HG03139 (cell line): ENCODE data around the gene C1orf115.
A peak's percentile ranks its signal among the peaks of the same experiment; 100 is the strongest.
"Not testable (repeated sequence)": the region's sequence is repeated elsewhere in the genome, so short reads cannot be mapped to it uniquely, and the experiment has no call there.

Experiments used
- ATAC-seq: cut with Tn5 transposase; IDR thresholded peaks from one replicate; pipeline ENCODE4 v1.9.1; 2021; ENCODE audit not compliant: unreplicated experiment

Gene C1orf115, protein sequence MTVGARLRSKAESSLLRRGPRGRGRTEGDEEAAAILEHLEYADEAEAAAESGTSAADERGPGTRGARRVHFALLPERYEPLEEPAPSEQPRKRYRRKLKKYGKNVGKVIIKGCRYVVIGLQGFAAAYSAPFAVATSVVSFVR

DNA sequence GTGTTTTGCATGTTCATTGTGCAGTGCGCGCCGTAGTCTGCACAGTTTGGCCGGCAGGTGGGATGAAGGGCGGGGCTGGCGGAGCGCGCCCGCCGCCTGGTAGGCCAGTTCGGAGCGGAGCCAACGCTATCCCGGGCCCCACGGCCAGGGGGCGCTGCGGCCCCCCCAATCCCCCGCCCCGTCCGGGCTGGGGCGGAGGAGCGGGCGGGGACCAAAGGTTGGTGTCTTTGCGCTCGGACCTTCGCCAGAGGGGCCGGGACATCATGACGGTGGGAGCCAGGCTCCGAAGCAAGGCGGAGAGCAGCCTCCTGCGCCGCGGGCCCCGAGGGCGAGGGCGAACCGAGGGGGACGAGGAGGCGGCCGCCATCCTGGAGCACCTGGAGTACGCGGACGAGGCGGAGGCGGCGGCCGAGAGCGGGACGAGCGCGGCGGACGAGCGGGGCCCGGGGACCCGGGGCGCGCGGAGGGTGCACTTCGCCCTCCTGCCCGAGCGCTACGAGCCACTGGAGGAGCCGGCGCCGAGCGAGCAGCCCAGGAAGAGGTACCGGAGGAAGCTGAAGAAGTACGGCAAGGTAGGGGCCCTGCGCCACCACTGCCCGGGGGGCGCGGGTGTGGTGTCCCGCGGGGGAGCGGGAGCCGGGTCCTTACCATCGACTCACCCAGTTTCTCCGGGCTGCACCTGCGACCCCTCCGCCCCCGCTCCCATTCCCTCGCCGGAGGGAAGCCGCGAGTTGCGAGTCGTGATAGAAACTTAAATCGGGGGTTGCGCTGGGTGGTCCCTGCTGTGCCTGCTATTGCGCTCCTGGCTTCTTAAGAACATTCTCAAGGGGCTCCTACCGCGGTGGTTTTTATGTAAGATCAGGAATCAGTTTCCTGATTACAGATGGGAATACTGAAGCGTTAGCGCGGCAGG, at the start of gene C1orf115:
TSS of gene C1orf115 (plus strand) at position 224 of the 913 bp plus-strand sequence. CDS start at position 264, 40 bp downstream.
- ATAC-seq, result peak; percentile 97

DNA sequence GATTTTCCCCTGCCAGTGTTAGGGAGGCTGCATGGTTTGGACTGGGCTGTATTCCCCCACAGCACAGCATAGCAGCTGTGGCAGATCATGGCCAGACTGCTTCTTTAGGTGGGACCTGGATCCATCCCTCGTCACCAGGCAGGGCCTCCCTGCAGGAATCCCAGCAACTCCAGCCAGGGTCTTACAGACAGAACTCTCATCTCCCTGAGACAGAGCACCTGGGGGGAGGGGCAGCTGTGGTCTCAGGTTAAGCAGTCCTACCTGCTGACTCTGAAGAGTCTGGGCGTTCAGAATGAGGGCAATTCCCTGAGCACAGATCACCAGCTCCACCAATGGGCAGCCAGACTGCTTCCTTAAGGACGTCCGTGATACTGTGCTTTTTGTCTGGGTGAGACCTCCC, 47.9 kb upstream of the C1orf115 start:
- ATAC-seq, result no peak

DNA sequence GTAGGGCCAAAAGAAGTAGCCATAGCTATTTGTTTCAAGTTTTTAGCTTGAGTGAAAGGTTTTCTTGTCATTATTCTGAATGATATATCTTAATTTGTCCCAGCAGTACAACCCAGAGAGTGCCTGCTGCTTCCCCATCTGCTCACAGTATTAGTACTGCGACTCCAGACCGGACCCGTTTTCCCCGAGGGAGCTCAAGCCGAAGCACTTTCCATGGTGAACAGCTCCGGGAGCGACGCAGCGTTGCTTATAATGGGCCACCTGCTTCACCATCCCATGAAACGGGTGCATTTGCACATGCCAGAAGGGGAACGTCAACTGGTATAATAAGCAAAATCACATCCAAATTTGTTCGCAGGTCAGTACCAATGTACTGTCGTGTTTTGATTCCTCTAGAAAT, 37.2 kb upstream of the C1orf115 start:
- ATAC-seq, result no peak

DNA sequence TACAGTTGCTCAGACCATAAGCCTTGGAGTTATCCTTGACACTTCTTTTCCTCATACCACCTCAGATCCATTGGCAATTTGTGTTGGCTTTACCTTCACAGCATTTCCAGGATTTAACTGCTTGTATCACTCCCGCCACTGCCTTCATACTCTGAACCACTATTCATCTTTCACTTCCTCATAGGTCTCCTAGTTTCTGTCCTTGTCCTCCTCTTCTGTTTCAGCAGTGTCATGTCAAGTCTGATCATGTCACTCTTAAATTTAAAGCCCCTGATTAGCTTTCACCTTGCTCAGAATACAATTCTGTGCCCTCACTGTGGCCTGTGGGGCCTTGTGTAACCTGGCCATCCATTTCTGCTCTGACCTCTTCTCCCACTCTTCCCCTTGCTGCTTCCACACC, 34.7 kb upstream of the C1orf115 start:
- ATAC-seq, result peak; percentile 77

DNA sequence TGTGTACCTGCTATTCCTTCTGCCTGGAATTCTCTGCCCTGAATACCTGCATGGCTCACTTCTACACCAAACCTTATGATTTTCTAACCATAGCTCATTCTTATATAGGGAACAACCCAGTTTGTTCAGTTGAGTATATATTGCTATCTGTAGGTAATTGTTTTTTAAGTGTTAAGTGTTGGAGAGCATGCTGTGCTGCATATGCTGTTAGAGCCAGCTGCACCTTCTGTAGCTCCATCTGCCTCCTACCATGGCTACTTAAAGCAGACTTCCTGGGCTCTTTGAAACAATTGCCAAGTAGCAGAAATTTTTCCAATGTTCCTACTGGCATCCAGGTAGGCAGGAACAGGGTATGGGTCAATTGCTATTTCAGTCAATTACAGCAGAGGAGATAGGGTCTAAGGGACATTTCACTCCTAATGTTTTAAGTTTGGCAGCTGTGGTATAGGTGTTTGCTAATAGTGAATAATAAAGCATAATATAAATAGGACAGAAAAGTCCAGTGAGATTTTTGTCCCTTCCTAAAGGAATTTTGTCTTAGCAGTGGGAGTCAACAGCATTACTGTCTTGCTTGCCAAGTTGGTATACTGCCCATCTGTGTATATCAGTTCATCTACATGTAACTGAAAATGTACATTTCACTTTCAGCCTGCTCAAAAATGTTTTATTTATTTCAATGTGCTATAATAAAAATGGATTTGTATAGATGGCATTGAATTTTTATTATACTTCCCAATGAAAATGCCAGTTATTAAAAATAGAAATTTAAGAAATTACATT, 34.0 kb upstream of the C1orf115 start:
- no peak for ATAC-seq

DNA sequence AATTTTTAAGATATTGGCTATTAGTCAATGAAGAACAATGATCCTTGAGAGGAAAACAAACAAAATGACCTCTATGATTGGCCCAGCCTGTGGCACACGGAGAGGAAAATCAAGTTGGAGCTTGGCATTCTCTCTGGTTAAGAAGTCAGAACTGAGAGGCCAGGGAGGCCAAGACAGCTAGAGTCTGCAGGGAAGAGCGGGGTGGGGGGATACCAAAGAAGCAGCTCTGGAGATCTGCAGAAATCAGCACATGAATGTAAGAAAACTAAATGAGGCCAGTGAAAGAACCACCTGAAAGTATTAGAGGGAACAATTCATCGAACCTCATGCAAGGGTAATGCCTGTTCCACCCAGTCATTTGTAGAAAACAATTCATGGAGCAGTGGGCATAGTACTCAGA, 23.8 kb upstream of the C1orf115 start:
- ATAC-seq, result no peak

DNA sequence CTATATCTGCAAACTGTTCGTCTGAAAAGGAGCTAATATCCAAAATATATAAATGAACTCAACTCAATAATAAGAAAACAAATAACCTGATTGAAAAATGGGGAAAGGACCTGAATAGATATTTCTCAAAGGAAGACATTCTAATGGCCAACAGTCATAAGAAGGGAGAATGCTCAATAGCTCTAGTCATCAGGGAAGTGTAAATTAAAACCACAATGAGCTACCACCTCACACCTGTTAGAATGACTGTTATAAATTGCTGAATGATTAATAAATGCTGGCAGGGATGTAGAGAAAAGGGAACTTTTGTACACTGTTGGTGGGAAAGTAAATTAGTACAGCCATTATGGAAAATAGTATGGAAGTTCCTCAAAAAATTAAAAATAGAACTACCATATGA, 21.2 kb upstream of the C1orf115 start:
- no peak for ATAC-seq

DNA sequence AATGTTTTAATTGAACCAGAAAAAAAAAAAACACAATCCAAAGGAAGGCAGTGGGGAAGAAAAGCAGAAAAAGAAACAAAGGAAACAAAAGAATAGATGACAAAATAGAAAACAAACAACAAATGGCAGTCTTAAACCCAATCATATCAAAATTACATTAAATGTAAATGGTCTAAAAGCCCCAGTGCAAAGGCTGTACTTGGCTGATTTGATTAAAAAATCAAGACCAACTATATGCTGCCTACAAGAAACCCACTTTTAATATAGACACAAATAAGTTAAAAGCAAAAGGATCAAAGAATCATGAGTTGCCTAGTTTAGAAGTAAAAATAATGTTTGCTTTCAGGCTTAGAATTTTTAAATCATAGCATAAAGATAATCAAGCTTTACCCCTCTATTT, 19.8 kb upstream of the C1orf115 start:
- no peak for ATAC-seq

DNA sequence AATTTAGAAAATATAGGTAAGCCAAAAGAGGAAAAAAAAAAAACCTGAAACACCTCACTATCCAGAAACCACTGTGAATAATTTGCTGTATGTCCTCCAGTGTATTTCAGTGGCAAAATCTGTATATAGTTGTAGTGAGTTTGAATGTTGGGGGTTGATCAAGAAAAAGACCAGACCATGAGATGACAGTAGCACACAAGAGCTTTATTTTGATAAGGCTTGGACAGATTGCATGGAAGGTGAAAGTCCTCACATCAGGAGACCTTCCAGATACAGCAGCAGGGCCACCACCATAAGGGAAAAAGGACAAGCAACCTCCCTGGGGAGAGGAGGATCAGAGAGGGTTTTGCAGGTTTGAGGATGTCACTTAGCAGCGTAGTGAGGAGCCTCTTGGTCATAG, 16.2 kb upstream of the C1orf115 start:
- ATAC-seq, result no peak

DNA sequence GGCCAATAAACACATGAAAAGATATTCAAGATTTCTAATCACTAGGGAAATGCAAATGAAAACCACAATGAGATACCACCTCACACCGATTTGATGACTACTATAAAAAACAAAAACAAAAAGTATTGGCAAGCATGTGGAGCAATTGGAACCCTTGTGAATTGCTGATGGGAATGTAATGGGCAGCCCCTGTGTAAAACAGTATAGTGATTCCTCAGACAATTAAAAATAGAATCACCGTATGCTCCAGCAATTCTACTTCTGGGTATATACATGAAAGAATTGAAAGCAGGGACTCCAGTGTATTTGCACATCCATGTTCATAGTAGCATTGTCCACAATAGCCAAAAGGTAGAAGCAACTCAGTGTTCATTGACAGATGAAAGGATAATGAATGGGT, 12.9 kb upstream of the C1orf115 start:
- no peak for ATAC-seq

DNA sequence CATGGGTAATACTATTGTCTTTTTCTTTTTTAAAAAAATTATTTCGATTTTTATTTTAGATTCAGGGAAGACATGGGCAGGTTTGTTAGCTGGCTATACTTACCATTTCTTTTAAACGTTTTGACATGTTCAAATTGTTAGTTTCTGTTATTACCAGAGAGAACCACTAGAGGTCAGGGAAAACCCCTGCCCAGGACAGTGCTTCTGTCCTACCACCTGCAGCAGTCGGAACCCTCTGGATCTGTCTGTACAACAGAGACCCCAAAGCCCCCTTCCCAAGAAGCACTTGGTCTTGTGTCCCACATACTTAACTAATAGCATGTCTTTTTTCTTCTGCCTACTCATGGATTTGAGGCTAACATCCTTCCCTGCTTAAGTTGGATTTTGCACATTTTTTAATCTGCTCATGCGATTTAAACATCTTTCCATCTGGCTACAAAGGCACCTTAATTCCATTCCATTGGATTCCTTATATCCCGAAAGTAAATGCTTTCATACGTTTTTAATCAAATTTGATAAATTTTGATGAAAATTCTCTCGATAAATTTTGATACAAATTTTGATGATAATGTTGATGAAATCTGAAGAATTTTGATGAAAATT, 10.0 kb upstream of the C1orf115 start:
- ATAC-seq, result peak; percentile 91

DNA sequence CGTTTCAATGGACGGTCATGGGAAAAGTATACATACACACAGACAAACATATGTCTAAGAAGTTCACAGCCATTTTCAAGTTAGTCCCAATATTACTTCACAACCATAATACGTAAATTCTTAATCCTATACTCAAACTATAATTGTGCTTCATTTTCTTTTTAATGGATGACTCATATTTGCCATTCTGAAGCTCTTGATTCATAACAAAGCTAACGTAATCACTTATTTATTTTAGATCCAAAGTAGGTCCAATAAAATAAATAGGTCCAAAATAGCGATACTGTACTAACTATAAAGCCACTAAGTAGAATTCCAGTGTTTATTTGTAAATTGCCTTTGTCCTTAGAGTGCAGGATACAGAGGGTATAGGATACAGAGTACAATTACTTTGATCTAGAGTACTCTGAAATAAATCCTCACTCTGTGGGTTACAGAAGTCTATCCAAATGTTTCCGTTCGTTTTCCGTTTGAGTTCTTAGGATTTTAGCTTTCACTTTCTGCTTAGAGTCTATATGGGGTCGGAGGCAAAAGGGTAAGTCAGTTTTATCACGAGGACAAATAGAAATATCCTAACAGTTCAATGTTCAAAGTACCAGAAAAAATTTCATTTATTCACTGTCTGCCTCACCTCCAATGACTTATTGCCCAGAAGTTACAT, 8.8 kb upstream of the C1orf115 start:
- no peak for ATAC-seq

DNA sequence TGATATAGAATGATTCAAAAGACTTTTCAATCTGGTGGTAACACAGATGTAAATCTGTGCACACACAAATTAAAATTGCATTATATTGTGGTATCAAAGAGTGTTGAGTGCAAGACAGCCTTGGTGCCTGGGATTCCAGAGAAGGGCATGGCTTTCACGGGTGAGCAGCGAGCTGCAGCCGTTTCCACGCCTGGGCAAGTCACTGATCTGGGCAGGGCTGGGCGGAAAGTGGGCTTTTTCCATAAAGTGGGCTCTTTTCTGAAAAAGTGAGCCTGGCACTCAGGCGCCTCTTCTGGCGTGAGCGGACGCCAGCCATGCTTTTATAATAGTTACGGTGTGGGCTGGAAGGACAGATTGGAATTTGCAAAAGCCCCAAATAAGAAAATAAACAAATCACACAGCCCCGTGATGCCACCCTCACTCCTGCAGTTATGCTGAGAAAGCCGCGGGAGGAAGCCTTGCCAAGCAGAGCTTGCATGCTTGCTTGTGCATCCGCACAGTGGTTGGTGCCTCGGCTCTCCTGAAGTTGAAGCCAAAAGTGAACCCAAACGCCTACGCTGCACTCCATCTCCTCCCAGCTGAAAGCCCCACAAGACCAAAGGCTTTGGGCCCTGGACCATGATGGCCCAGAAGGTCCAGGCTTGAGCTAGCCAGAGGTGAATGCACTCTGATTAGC, 7.1 kb upstream of the C1orf115 start:
- ATAC-seq, result no peak

DNA sequence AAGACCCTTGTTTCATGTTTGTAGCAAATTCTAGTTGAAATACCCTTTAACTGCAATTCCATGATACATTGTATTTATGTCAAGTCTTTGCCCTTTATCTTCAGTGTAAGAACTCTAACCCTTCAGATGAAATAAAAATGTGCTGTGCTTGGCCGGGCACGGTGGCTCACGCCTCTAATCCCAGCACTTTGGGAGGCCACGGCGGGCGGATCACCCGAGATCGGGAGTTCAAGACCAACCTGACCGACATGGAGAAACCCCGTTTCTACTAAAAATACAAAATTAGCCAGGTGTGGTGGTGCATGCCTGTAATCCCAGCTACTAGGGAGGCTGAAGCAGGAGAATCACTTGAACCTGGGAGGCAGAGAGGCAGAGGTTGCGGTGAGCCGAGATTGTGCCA, 6.4 kb upstream of the C1orf115 start:
- ATAC-seq, result not testable (repeated sequence)

DNA sequence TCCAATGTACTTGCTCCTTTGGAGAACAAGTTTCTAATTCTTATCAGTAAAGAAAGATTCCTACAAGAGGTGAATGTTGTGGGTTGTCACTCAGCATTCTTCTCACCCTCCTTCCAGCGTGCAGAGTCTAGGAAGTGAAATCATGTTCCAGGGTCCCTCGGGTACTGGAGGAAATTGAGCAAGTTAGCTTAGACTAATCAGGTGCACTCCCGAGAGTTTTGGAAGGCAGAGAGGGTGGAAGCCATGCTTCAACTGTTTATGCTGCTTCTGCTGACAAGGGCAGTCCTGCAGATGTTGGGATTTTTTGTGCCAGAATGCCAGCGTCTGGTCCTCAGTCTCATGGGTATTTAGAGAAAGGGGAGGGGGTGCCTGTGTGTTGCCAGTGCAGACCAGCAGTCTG, 5.3 kb upstream of the C1orf115 start:
- ATAC-seq, result no peak

DNA sequence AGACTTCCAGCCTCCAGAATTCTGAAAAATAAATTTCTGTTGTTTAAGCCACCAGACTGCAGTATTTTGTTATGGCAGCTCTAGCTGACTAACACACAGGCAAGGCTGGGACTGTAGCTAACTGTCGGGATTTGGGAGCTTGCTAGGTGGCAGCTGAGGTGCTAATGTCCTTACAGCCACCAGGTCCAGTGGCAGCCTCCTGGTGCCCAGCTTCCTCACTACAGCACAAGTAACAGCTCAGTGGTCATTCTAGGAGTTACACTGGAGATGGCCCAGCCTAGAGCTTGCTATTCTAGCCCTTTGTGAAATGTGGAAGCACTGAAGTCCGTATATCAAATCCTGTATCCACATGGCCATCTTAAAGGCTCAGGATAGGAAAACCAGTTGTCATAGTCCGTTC, 4.3 kb upstream of the C1orf115 start:
- no peak for ATAC-seq

DNA sequence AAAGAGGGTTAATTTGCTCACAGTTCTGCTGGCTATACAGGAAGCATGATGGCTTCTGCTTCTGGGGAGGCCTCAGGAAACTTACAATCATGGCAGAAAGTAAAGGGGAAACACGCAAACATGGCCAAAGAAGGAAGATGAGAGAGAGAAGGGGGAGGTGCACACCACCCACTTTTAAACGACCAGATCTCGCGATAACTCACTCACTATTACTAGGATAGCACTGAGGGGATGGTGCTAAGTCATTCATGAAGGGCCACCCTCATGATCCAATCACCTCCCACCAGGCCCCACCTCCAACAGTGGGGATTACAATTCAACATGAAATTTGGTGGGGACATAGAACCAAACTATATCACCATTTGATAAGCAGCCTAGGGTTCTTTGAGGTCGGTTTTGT, 2.4 kb upstream of the C1orf115 start:
- no peak for ATAC-seq

DNA sequence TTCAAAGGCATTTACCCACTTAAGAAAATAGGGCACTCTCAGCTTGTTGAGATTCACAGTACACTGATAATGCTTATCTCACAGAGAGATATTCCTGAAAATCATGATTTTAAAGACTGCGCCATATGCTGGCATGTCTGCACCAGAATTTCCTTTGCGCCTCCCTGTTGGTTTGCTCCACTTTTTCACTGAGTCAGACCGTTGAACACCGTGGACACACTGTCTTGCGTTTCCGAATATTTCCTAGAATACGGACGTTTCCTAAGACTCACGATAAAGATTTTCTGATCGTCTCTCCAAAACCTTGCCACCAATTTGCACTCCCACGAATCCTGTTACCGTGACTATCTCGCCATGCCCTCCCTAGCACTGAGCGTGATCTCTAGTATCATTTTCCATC, 497 bp upstream of the C1orf115 start:
- ATAC-seq, result no peak

DNA sequence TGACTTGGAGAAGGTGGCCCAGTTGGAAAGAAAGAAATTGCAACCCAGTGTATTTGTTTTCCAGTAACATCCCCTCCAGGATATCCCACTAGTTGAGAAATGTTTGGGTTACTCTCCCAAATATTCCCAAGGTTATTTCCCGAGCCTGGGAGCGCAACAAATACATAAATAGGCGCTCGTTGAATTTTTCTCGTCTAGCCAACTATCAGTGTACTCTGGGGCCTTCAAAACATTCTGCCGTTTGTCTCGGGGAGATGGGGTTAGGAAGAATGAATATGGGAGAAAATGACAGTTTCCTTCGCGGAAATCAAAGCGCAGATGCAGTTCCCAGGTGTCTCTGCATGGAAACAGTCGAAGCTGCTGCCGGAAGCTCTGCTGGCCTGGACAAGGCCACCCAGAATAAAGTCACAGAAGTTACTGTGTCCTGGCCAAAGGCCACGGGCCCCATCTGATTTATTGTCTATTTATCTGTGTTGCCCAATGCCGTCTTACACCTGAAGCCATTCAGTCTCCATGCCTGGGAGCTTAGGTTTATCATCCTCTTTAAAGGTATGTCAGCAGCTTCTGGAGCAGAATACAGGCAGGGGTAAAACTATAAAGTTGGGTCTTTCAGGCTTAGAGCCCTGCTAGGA, 1.0 kb downstream of the C1orf115 start:
- ATAC-seq, result no peak
